Stromal cell of bone marrow (primary cell): ENCODE data around the gene CORO1C.
"Not testable (repeated sequence)": the region's sequence is repeated elsewhere in the genome, so short reads cannot be mapped to it uniquely, and the experiment has no call there.

Experiments used
- DNase-seq: peaks from one replicate; pipeline ENCODE4 v3.0.0-alpha.2; 2012; ENCODE audit warnings: low read depth

Gene CORO1C

DNA sequence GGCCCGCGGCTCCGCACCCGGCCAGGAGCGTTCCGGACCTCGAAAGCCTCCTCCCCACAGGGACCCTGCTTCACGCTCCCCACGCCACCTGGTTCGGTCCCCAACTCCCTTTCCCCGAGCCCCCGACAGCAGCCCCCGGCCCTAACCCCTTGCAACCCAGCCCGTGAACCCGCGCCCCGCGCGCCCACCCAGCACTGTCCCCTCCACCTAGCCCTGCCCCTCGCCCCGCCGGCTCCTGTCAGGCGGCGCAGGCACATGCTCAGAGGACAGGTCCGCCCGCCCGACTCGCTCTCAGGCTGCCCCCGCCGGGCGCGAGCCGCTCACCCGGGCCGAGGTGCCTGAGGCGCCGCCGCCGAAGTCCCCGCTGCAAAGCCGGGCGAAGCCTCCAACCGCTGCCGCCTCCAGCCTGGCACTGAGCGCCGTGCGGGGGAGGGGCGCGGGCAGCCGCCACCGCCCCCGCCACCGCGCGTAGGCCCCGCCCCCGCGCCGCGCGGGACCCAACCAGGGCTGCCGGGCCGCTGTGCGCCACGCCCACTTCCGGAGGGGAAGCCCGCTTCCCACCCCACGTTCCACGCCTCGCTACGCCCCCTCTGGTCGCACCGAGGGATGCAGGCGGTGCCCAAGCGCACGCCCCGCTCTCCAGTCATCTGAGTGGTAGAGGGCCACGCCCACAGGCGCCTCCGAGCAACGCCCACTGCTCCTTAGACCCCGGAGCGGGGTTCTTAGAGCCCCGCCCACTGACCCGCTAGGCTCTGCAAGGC is at the start of gene CORO1C:
Gene CORO1C, minus strand, starts transcription at position 414 of the 761 bp plus-strand sequence. CDS start 30,200 bp downstream, outside the sequence.
- DNase-seq, result peak; percentile 91

DNA sequence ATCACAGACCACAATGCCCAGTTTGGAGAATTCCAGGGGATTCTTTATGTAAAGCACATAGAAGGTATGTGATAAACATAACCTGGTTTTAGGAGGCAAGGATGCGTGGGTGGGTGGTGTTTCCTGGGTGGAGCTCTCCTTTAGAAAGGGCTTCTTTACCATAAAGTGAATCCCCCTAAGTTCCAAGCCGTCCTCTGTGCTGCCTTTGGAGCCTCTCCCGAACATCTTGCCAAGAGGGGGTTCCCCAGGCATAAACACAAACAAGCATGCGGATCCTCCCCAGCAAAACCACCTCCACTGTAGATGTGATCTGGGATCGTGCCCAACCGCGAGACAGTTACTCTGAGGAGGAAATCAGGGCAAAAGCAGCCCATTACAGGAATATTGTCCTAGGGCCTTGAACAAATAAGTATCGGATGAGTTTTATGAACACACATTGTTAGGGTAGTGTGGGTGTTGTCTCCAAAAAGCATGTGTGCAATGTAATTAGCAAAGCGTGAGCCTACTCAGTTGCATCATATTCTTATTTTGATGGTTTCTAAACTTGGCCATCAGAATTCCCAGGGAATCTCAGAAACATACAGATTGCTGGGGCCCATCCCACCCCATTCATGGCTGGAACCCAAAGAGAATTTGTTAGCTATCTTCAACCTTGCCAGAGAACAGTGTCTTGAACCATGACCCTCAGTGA is 48.8 kb upstream of the CORO1C start:
- DNase-seq, result peak; percentile 9

DNA sequence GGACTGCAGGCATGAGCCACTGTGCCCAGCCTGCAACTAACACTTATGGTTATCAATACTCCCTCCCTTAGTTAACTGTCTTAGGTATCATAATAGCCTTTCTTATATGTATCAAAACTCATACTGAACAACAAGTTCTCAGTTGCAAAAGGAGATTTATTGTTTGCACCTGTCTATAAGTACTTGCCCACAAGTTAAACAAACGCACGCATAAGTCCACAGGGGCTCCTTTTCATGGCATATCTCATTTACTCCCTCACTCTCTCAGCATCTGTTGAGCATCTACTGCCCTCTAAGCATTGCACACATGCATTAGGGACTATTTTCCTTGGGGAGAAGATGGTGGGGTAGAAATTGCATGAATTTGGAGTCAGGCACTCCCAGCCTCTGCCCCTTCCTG is 46.7 kb upstream of the CORO1C start:
- no peak for DNase-seq

DNA sequence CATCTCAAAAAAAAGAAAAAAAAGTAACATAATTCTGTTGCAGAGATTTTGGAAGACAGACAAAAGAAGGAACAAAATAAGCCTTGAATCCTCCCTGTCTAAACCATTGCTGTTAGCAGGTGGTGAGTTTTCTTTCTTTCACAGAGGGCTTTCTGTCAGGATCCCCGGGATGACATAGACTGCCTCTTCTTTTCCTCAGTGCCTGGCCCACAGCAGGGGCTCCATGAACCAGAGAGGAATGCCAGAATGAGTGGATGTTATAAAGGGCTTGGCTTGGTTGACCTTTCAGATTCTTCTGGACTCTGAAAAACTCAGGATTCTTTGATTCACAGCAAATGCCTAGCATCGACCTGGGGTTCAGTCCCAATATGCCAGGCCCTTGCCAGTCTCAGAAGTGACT is 45.8 kb upstream of the CORO1C start:
- no peak for DNase-seq

DNA sequence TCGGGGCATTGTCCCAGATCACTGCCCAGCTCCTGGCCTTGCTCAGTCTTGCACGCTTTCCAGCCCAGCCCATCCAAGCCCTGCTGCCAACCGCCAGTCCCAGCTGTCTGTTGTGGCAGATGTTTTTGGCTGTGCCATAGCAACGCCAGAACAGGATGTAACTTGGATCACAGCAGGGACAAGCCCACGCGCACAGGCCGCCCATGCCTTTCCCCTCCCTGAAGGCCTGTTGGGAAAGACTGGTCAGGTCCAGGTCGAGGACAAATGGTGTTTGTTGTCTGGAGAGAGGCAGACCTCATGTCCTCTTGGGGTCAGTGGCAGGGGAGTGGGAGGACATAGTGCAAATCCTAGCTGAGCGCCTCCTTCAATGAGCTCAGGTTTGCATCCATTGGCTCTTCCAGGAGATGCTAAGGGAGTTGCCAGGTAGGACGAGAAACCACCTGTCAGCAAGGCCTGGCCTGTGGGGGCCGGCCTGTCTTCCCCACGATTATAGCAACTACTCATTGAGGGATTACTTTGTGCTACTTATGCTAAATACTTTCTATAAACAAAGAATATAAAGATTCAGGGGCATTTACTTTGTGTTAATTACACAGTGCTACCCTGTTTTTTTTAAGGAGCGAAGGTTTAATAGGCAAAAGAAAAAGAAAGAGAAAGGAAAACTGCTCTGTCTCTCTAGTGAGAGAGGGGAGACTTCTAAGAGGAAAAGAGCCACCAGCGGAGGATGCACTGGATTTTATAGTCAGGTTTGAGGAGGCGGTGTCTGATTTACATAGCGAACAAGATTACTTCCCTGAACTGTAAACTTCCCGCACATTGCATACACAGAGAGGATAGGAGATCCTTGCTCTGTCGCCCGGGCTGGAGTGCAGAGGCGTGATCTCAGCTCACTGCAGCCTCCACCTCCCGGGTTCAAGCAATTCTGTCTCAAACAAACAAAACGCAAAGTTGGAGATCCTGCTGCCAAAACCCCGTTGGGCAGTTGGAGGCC is 42.8 kb upstream of the CORO1C start:
- DNase-seq, result peak; percentile 77

DNA sequence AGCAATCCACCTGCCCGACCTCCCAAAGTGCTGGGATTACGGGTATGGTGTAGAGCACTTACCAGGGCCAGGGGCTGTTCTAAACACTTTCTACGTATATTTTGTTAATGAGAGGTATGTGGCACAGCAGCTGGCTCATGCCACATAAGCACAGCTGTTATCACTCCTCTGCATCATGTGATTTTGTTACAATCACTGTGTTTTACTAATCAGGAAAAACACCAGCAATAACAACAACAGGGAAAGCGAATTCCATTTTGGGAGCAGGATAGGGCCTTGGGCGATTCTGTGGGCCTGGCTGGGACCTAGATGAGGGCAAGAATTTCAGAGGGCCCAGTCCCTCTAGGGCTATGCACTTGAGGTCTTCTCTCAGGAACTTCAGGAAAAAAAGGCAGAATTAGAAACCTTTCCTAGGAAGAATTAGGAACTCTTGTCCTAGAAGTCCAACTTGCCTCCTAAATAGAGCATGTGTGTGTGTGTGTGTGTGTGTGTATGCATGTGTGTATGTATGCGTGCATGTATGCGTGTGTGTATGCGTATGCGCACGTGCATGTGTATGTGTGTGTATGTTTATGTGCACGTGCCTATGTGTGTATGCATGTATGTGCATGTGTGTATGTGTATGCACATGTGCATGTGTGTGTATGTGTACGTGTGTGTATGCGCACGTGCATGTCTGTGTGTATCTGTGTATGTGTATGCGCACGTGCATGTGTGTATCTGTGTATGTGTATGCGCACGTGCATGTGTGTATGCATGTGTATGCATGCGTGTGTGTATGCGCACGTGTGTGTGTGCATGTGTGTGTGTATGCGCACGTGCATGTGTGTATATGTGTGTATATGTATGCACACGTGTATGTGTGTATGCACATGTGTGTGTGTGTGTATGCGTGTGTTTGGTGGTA is 41.8 kb upstream of the CORO1C start:
- no peak for DNase-seq

DNA sequence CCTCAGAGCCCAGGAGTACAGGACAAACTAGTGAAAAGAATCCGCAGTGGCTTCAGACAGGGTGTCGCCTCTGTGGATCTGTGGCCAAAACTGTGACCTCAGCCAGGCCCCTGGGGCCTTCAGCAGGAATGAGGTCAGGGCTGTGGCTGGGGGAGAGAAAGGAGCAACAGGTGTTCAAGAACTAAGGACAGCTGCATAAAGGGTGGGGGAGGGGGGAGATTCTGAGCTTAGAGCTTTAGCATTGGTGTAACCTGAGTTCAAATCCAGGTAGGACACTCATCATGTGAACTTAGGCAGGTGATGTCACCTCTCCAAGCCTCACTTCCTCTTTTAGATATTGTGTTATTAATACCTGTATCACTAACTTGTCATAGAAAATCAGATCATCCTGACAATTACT is 40.9 kb upstream of the CORO1C start:
- no peak for DNase-seq

DNA sequence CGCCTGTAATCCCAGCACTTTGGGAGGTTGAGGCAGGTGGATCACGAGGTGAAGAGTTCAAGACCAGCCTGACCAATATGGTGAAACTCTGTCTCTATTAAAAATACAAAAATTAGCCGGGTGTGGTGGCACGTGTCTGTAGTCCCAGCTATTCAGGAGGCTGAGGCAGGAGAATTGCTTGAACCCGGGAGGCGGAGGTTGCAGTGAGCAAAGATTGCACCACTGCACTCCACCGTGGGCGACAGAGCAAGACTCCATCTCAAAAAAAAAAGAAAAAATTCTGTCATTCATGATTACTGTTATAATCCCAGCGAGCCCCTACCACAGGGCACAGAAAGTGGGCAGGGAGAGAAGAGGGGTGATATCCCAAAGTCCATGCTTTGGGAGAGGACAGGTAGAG is 40.5 kb upstream of the CORO1C start:
- not testable (repeated sequence) for DNase-seq

DNA sequence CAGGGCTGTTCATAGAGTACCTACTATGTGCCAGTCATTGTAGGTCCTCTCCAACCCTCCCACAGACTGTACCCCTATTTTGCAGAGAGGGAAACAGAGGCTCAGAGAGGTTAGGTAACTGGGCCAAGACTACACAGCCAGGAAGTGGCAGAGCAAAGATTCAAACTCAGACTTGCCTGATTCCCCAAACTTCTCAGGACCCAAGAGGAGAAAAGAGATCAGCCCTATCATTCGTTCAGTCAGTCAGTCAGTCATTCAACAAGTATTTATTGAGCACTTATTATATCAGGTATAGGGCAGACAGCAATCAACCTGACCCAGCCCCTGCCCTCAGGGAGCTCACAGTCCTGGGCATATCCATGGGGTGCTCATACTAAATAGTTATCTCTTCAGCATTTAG is 39.6 kb upstream of the CORO1C start:
- DNase-seq, result no peak

DNA sequence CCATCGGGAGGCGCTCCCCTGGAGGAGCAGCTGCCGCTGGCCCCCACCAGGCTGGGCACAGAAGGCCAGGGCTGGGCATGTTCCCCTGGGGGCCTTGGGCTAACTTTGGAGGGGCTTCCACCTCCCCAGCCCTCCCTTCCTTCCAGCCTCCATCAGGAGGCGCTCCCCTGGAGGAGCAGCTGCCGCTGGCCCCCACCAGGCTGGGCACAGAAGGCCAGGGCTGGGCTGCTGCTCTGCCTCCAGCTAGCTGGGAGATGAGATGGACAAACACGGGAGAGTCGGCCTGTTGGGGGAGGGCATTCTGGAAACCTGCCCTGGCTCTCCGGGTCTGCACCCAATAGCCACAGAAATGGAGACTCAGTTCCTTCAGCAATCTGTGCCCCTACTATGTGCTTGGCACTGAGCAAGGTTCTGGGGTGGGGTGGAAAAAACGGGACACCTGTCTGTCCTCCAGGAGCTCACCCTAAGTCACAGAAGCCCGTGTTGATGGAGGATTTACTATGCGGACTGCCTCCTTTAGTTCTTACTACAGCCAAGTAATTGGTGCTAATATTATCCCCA is 39.0 kb upstream of the CORO1C start:
- no peak for DNase-seq

DNA sequence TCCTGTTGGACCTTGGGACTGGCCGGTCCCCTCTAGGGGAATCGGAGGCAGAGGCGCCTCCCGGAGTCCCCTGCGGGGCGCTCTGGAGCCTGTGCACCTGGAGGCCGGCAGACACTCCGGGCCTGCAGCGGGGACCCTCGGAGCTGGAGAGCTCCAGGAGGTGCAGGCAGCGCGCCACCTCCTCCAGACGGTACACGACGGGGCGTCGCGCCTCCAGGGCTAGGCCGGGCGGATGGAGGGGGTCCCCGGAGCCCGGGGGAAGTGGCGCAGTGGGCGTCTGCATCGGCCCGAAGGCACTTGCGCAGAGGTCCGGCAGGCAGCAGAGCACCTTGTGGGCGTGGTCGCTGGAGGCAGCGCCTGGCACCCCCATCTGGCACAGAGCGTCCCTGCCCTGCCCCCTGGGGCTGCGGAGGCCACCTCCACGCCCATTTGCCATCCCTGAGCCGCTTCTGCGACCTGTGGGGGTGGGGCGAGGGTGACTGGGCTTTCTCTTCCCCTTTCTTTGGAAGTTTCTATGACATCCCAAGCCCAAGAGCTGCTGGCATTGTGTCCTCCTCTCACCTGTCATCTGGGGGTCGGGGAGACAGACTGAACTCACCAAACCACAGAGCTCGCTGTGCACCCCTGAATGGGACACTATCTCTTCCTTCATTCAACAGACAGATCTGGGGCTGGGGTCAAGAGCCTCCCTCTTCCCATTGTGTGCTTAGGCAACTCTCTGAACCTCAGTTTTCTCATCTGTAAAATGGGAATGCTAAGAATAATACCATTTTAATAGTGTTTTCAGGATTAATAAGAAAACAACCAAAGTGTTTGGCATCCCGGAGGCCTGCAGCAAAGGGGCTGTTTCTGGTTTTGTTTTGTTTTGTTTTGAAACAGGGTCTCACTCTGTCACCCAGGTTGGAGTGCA is 37.5 kb upstream of the CORO1C start:
- DNase-seq, result no peak

DNA sequence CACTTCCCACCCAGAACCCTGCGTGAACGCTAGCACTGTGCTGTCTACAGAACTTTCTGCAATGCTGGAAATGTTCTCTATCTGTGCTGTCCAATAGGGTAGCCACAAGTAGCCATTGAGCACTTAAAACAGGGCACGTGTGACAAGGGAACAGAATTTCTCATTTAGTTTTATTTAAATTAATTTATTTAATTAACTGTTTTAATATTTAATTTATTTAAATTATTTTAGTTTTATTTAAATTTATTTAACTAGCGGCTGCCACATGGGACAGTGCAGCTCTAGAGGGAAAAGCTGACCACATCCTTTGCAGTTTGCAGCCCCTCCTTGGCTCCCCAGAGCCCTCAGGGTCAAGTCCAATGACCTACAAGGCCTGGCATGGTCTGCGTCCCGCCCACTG is 35.0 kb upstream of the CORO1C start:
- DNase-seq, result no peak

DNA sequence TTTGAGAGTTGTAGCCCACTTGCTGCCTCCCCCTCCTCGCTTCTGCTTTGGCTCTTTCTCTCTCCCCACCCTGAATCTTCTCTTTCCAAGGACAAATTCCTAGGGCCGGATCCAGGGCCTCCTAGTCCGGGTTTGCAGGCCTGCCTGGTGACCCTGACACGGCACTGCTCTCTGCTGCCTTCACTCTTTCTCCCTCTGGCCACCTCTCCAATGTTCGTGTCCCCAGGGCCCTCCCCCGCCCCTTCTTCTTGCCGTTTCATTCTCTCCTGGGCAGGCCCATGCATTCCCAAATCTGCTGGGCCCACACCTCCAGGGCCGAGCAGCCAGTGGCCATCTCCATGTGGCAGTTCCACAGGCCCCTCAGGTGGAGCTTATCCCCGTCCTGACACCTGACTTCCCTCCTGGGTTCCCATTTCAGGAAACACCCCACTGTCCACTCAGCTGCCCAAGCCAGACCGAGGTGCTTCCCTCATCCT is 34.0 kb upstream of the CORO1C start:
- DNase-seq, result no peak

DNA sequence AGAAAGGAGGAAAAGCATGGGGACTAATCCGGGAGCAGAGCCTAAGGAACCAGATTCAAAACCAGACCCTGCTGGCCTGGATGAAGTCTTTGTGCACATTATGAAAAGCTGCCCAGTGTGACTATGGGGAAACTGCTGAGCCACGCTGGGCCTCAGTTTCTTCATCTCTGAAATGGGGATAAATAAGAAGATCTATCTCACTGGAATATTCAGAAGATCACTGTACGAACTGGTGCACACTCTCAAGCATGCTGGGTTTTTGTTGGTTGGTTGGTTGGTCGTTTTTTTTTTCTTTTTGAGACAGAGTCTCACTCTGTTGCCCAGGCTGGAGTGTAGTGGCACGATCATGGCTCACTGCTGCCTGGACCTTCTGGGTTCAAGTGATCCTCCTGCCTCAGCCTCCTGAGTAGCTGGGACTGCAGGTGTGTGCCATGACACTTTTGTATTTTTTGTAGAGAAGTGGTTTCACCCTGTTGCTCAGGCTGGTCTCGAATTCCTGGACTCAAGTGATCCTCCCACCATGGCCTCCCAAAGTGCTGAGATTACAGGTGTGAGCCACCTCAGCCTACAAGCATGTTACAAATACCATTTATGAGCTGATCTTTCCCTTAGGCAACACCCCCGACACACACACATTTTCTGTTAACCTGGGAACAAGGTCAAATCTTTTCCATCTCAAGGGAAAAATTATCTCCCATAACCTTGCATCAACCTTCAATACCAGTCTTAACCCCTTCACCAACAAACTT is 33.4 kb upstream of the CORO1C start:
- no peak for DNase-seq

DNA sequence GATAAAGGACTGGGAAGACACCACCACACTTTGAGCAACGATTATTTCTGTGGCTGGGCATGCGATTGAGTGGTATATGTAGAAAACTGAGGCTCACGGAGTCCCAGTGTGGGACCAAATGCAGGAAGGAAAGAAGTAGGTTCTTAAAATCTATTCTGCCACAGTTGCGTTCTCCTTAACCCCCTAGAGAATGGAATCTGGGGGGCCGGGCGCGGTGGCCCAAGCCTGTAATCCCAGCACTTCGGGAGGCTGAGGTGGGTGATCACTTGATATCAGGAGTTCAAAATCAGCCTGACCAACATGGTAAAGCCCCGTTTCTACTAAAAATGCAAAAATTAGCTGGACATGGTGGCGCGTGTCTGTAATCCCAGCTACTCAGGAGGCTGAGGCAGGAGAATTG is 29.9 kb upstream of the CORO1C start:
- no peak for DNase-seq

DNA sequence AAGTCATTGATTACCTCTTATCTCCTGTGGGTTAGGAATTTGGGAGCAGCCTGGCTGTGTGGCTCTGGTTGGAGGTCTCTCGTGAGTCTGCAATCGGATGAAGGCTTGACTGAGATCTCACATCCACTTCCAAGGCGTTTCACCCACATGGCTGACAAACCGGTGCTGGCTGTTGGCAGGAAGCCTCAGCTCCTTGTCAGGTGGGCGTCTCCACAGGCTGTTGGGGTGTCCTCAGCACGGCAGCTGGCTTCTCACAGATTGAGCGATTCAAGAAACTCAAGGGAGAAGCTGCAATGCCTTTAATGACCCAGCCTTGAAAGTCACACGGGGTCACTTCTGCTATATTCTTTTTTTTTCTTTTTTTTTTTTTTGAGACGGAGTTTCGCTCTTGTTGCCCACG is 28.6 kb upstream of the CORO1C start:
- no peak for DNase-seq

DNA sequence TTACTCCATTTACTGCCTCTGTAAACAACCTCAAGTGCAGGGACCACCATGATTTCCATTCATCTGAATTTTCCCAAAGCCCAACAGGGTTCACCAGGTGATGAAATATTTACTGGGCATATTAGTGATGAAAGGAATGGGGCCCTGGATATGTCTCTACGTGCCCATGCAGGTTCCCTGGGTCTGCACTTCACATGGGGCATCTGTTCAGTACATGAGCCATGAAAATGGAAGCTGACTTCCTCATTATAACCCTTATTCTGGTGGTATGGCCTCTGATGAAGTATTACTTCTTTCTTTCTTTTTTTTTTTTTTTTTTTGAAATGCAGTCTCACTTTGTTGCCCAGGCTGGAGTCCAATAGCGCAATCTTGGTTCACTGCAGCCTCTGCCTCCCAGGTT is 26.5 kb upstream of the CORO1C start:
- DNase-seq, result no peak

DNA sequence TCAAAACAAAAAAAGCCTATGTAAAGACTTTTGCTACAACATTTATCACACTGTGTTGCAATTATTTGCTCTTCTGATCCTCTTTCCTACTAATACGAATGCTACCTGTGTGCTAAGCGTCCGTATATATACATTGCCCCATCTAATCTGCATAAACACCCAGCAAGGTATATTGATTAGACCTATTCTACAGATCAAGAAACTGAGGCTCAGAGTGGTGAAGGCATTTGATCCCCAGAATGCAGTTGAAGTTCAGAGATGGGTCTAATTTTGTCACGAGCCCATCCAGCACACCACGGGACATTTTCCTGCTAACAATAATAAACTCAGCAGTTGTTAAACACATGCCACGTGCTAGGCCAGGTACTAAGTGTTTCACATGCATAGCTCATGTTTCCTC is 25.1 kb upstream of the CORO1C start:
- DNase-seq, result no peak

DNA sequence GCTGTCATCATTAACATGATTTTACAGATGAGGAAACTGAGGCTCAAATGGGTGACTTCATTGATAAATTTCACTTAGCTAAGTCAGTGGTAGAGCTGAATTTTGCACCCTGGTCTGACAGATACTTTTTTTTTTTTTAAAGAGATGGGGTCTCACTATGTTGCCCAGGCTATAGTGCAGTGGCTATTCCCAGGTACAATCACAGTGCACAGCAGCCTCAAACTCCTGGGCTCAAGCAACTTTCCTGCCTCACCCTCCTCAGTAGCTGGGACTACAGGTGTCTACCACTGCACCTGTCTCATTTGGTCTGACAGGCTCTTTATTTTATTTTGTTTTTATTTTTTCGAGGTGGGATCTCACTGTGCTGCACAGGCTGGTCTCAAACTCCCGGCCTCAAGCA is 24.2 kb upstream of the CORO1C start:
- no peak for DNase-seq
